Activated CD8-positive, alpha-beta memory T cell treated with anti-CD3 and anti-CD28 coated beads for 24 hours (primary cell): ENCODE data around the gene LHX4.
"Not testable (repeated sequence)": the region's sequence is repeated elsewhere in the genome, so short reads cannot be mapped to it uniquely, and the experiment has no call there.

Experiments
- DNase-seq: peaks from one replicate; pipeline ENCODE4 v3.0.0-alpha.2; 2020

The LHX4 gene

GRCh38 chr1:180198196-180198595 is 31.9 kb upstream of the LHX4 start:
- no peak for DNase-seq

GRCh38 chr1:180198611-180199010 is 31.5 kb upstream of the LHX4 start:
- no peak for DNase-seq

- no peak for DNase-seq
Observed at GRCh38 chr1:180199018-180199417, 31.0 kb upstream of the LHX4 start.

- no peak for DNase-seq
Observed at GRCh38 chr1:180201451-180202200, 28.4 kb upstream of the LHX4 start.

GRCh38 chr1:180202588-180202987 is 27.5 kb upstream of the LHX4 start:
- DNase-seq = not testable (repeated sequence)

- DNase-seq = no peak
Observed at GRCh38 chr1:180204231-180204630, 25.8 kb upstream of the LHX4 start.

- no peak for DNase-seq
Observed at GRCh38 chr1:180206581-180206980, 23.5 kb upstream of the LHX4 start.

GRCh38 chr1:180208264-180208663 is 21.8 kb upstream of the LHX4 start:
- no peak for DNase-seq

- DNase-seq = no peak
Observed at GRCh38 chr1:180210008-180210620, 19.9 kb upstream of the LHX4 start.

- no peak for DNase-seq
Observed at GRCh38 chr1:180211156-180211859, 18.8 kb upstream of the LHX4 start.

- DNase-seq = no peak
Observed at GRCh38 chr1:180211860-180212229, 18.2 kb upstream of the LHX4 start.

GRCh38 chr1:180213401-180214170 is 16.5 kb upstream of the LHX4 start:
- DNase-seq = peak; percentile 72

- DNase-seq = no peak
Observed at GRCh38 chr1:180215856-180216625, 14.0 kb upstream of the LHX4 start.

- DNase-seq = no peak
Observed at GRCh38 chr1:180217006-180217405, 13.1 kb upstream of the LHX4 start.

- no peak for DNase-seq
Observed at GRCh38 chr1:180218806-180219765, 11.0 kb upstream of the LHX4 start.

- DNase-seq = no peak
Observed at GRCh38 chr1:180219776-180220175, 10.3 kb upstream of the LHX4 start.

GRCh38 chr1:180221462-180221861 is 8.6 kb upstream of the LHX4 start:
- no peak for DNase-seq

- DNase-seq = no peak
Observed at GRCh38 chr1:180224902-180225301, 5.2 kb upstream of the LHX4 start.

- no peak for DNase-seq
Observed at GRCh38 chr1:180225403-180225802, 4.7 kb upstream of the LHX4 start.

GRCh38 chr1:180227861-180228647 is 2.0 kb upstream of the LHX4 start:
- DNase-seq = no peak
